ENCODE data around the gene B3GALT4. TPM values are rescaled to one million over a fixed set of nuclear protein-coding genes. Genes with fewer than 3 reads are reported as not detected.
A peak's percentile ranks its signal among the peaks of the same experiment; 100 is the strongest.

Gene B3GALT4
- total RNA-seq, 2 experiments from 2014 or later: 11.1 to 12.7 TPM

GRCh38 chr6:33316603-33317418, 39.9 kb downstream of the B3GALT4 start:
- ChIA-PET CTCF (interaction anchor here (0.9 to 1.6 kb wide), 3 partner anchors 10 to 39 kb away, joined by 3 to 7 read pairs (median 3); no protein-coding TSS in a partner anchor), POLR2A (interaction anchor here (0.7 to 3.5 kb wide), 16 partner anchors 16 to 345 kb away, joined by 3 to 155 read pairs (median 12); partner anchors contain the start of genes CUTA, PFDN6, PHF1 and RGL2)
- H3K9me3 ChIP-seq (ENCODE audit: control insufficient read depth in 1 of 2, insufficient read depth in 1 of 2, low read length in 2 of 2): no peaks in the 10 kb centered on the region
- peak overlapping the region; percentile 94 for H3K27ac Mint-ChIP-seq
- no peaks in the 10 kb centered on the region for H3K9me3 Mint-ChIP-seq
- H3K4me1 Mint-ChIP-seq (ENCODE audit: low read depth): peaks cover 95% of the 10 kb centered on the region
- DNase-seq (peak in 1 of 14 experiments; percentile 56), ATAC-seq (ENCODE audit: poor library complexity) (no peak)
- peak overlapping the region; percentile 85 for H3K4me3 Mint-ChIP-seq
- peaks cover 83% of the 10 kb centered on the region for H3K36me3 Mint-ChIP-seq (ENCODE audit: low read depth)
- H3K27me3 ChIP-seq (ENCODE audit: control insufficient read depth in 1 of 2, insufficient read depth in 2 of 2, low read length in 2 of 2): no peaks in the 10 kb centered on the region
- peaks cover 44% of the 10 kb centered on the region for H3K36me3 ChIP-seq (ENCODE audit: insufficient read depth, low read length)
- TF ChIP-seq CTCF (IDR thresholded peaks at IDR 0.05): no peak
- H3K4me1 ChIP-seq (ENCODE audit: insufficient read depth, low read length): peaks cover 80% of the 10 kb centered on the region
- peak overlapping the region; percentile 67 for H3K4me3 ChIP-seq (ENCODE audit: low read length)
- no peaks in the 10 kb centered on the region for H3K27me3 Mint-ChIP-seq
- peak overlapping the region; percentile 23 to 46 for H3K27ac ChIP-seq (ENCODE audit: low read depth in 1 of 2, low read length in 2 of 2)
- intact Hi-C loops (cut with DNase I, micrococcal nuclease): loop anchor here in 1 of 2 experiments (1.0 kb wide), 3 partner anchors 18 to 110 kb away; partner anchors contain the start of gene KIFC1

- H3K27ac Mint-ChIP-seq: peak overlapping the region; percentile 94
- Histone ChIP-seq H3K4me3 (ENCODE audit: low read length) (peak overlapping the region; percentile 67), H3K9me3 (ENCODE audit: control insufficient read depth in 1 of 2, insufficient read depth in 1 of 2, low read length in 2 of 2) (no peaks in the 10 kb centered on the region), H3K27ac (ENCODE audit: low read depth in 1 of 2, low read length in 2 of 2) (peak overlapping the region; percentile 23 to 86), H3K4me1 (ENCODE audit: insufficient read depth, low read length) (peaks cover 78% of the 10 kb centered on the region), H3K27me3 (ENCODE audit: control insufficient read depth in 1 of 2, insufficient read depth in 2 of 2, low read length in 2 of 2) (no peaks in the 10 kb centered on the region), H3K36me3 (ENCODE audit: insufficient read depth, low read length) (peaks cover 39% of the 10 kb centered on the region)
- POLR2A ChIA-PET: interaction anchor here (0.7 to 3.5 kb wide), 24 partner anchors 9 to 1665 kb away, joined by 3 to 155 read pairs (median 6); partner anchors contain the start of genes B3GALT4, BAG6, CUTA and PFDN6
- ATAC-seq (ENCODE audit: poor library complexity) (no peak), DNase-seq (no peak)
- no peak for TF ChIP-seq CTCF (IDR thresholded peaks at IDR 0.05)
- intact Hi-C loops (cut with DNase I, micrococcal nuclease): loop anchor here in 1 of 2 experiments (1.0 kb wide), 3 partner anchors 18 to 110 kb away; partner anchors contain the start of gene KIFC1
- H3K4me3 Mint-ChIP-seq: peak overlapping the region; percentile 85
- CTCF ChIA-PET: interaction anchor here (0.6 to 1.6 kb wide), 6 partner anchors 10 to 108 kb away, joined by 3 to 10 read pairs (median 4); partner anchors contain the start of genes PFDN6, RGL2 and WDR46
- no peaks in the 10 kb centered on the region for H3K9me3 Mint-ChIP-seq
- H3K4me1 Mint-ChIP-seq (ENCODE audit: low read depth): peaks cover 95% of the 10 kb centered on the region
- peaks cover 83% of the 10 kb centered on the region for H3K36me3 Mint-ChIP-seq (ENCODE audit: low read depth)
- H3K27me3 Mint-ChIP-seq: no peaks in the 10 kb centered on the region
These were observed 40.4 kb downstream of the B3GALT4 start for GRCh38 chr6:33317419-33317668.

DNA sequence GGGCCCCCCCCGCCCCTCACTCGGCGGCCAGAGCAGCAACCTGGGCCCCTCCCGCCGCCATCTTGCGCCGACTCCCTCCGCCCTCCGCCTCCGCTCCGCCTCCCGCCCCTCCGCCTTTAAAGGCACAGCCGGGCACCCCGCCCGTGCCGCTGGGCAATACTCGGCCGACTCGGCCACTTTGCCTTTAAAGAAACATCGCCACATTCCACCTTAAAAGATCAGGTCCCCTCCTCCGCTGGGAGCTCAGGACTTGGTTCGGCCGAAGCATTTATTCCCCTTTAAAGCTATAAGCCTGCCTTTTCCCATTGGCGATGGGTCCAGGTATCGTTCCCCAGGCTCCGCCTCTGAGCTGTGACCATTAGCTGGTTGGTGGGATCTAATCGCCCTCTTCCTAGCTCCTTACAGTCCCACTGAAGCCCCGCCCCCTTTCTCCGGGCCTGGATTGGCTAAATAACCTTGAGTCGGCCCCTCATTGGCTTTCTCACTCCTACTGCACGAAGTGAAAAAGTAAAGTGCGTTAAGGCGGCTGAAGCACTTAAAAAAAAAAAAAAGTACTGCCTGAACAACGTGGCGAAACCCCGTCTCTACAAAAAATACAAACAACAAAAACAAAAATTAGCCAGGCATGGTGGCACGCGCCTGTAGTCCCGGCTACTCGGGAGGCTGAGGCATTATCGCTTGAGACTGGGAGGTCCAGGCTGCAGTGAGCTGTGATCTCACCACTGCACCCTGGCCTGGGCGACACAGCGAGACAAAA, 40.9 kb downstream of the B3GALT4 start, which contains the start of gene ZBTB22:
TSS of gene ZBTB22 (minus strand) at position 76 of the 757 bp plus-strand sequence. CDS start 828 bp downstream, outside the sequence.
- ATAC-seq (ENCODE audit: poor library complexity) (peak; percentile 64), DNase-seq (peak; percentile 90 to 98 (median 95))
- H3K4me3 ChIP-seq (ENCODE audit: low read length): peak within 1 kb of the TSS; percentile 67
- ChIA-PET POLR2A (interaction anchor here (0.6 to 3.5 kb wide), 27 partner anchors 10 to 1666 kb away, joined by 3 to 155 read pairs (median 4); partner anchors contain the start of genes B3GALT4, BAG6, CUTA and PFDN6), CTCF (interaction anchor here (0.6 to 1.9 kb wide), 8 partner anchors 19 to 108 kb away, joined by 3 to 12 read pairs (median 4); partner anchors contain the start of genes KIFC1, PFDN6, RGL2 and RPS18)
- no peak for TF ChIP-seq CTCF (IDR thresholded peaks at IDR 0.05)
- no peaks in the 10 kb centered on the region for H3K27me3 Mint-ChIP-seq
- peak within 1 kb of the TSS; percentile 94 for H3K27ac Mint-ChIP-seq
- H3K27ac ChIP-seq (ENCODE audit: low read depth in 1 of 2, low read length in 2 of 2): peak within 1 kb of the TSS; percentile 81 to 86
- intact Hi-C loops (cut with DNase I, micrococcal nuclease): loop anchor here (1.0 kb wide), 4 partner anchors 19 to 109 kb away; partner anchors contain the start of gene KIFC1 (in 1 of the 2)
- peaks cover 95% of the 10 kb centered on the region for H3K4me1 Mint-ChIP-seq (ENCODE audit: low read depth)
- H3K27me3 ChIP-seq (ENCODE audit: control insufficient read depth in 1 of 2, insufficient read depth in 2 of 2, low read length in 2 of 2): no peaks in the 10 kb centered on the region
- peak within 1 kb of the TSS; percentile 100 for H3K4me3 Mint-ChIP-seq
- peaks cover 75% of the 10 kb centered on the region for H3K4me1 ChIP-seq (ENCODE audit: insufficient read depth, low read length)
- no peaks in the 10 kb centered on the region for H3K9me3 ChIP-seq (ENCODE audit: control insufficient read depth in 1 of 2, insufficient read depth in 1 of 2, low read length in 2 of 2)
- peaks cover 37% of the 10 kb centered on the region for H3K36me3 ChIP-seq (ENCODE audit: insufficient read depth, low read length)
- no peaks in the 10 kb centered on the region for H3K9me3 Mint-ChIP-seq
- peaks cover 83% of the 10 kb centered on the region for H3K36me3 Mint-ChIP-seq (ENCODE audit: low read depth)

Data from CD4-positive, alpha-beta T cell (primary cell).